GM10847 (cell line): Measurements from ENCODE around the gene CD59.

ENCODE experiments used
- POLR2A ChIP-seq: IDR thresholded peaks from 2 replicates; pipeline ENCODE4 v1.6.1; 2011; ENCODE audit not compliant: insufficient read length; ENCODE audit errors: extremely low read depth

The CD59 gene

DNA sequence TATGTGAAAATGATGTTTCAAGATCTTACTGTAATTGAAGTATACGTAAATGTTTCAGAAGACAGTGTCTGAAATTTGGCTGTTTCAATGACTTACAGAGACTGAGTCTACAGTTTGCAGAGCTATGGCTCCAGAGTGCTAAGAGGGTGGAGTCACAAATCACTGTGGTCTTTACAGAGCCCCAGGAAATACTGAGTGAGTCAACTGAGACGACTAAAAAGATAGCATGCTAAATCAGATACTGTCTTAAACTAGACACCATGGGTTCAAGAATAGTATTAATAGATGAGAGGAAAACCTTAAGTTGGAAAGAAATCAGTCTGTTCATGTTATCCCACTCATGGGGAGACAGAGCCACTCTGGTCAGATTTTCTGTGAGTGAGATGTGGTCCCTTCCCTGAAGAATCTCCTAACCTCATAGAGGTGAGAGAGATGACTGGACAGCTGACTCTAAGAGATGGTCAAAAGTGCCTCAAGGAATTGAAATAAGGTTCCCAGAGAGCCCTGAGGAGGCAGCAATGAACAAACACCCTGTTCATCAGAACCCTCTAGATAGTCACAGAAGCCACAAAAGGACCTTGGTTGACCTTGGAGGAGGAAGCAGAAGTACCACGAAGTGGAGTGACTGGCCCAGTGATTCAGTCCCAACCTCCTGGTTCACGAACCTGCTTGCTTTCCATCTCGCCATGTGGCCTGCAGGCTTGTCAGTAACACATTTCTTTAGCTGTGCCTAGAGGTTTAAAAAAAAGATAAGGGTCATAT lies 65.8 kb downstream of the CD59 start:
- no peak for TF ChIP-seq POLR2A

DNA sequence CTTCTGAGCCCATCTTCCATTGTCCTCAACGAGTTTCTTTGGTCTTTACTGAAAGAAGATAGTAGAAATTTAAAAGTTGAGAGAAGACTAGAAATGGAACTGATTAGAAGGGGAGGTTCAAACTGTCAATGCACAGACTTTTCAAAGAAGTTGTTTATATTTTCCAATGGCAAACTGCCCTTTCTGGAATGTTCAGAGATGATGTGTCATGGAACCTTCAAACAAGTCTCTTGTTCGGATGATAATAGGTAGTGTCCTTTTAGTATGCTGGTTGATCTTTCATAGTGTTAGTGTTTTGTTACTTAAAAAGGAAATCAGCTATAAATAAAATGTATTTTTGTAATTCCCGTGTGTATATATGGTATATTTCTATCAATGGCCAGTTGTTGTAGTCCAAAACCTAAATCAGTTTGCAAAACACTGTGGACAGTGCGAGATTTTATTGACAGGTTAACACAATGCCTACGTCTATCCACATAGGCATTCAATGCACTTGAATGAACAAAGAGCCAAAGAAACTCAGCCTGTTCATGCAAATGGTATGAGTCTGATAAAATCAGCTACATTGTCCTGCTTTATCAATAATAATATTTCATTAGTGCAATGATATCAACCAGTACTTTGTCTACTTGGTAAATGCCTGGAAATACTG lies 66.5 kb downstream of the CD59 start:
- TF ChIP-seq POLR2A: no peak

DNA sequence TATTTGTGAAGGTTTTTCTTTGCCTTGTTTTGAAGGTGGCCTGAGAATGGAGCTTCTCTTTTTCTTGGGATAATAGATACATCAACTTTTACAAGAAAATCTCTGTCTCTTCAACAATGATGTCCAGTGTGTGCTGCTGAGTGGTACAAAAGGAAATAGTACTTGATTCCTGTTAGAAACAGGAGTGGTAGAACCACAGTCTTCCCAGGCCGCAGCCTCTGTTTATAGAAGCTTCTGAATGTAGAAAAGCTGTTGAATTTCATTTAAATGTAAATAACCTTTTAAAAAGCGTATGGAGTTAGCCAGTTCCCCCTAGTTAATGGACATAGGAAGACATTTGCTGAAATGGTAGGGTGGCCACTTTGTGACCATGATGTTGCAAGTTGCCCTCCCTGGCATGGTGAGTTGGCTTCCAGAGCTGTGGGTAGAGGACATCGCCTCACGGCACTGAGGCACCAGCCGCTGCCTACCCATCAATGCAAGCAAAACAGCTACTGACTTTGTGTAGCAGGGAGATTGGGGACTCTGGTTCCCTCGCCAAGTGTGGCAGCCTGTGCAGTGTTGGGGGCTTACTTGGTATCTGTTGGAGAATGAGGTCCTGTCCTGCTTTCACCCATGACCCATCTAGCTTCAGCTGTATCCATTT lies 67.1 kb downstream of the CD59 start:
- TF ChIP-seq POLR2A: no peak

DNA sequence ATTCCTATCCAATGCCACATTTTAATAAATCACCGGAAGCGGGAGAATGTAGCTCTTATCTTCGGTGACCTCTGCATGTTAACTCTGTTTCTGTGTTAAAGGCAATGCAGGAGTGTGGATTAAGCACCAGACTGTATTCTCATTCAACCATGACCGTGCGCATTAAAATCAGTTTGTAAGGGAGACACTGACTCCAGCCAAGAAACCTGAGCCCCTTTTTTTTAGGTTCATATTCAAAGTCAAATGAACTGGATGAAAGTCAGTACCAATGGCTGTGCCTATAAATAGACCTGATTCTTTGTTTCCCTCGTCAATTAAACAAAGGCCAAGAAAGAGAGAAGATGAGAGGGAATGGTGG lies 67.8 kb downstream of the CD59 start:
- no peak for TF ChIP-seq POLR2A

DNA sequence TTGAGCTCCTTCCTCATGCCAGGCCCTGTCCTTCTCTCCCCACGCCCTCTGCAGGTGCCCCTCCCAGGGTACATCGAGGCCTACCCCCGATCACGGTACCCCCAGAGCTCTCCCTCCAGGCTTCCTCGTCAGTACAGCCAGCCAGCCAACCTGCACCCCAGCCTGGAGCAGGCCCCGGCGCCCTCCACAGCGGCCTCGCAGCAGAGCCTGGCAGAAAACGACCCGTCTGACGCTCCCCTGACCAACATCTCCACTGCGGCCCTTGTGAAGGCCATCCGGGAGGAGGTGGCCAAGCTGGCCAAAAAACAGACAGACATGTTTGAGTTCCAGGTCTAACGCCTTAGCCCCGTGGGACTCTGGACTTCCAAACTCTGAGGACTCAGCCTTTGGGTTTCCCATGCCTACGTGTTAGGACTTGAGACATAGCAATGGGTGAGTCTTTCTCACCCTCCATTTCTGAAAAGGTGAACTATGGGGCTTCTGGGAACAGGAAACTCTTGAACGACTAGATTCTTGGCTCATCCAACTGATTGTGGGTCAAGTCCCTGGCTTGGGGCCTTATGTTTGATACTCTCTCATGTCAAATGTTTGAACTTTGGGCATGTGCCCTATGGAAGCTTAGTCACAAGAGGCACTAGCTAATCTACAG lies 68.3 kb downstream of the CD59 start:
- TF ChIP-seq POLR2A: no peak

DNA sequence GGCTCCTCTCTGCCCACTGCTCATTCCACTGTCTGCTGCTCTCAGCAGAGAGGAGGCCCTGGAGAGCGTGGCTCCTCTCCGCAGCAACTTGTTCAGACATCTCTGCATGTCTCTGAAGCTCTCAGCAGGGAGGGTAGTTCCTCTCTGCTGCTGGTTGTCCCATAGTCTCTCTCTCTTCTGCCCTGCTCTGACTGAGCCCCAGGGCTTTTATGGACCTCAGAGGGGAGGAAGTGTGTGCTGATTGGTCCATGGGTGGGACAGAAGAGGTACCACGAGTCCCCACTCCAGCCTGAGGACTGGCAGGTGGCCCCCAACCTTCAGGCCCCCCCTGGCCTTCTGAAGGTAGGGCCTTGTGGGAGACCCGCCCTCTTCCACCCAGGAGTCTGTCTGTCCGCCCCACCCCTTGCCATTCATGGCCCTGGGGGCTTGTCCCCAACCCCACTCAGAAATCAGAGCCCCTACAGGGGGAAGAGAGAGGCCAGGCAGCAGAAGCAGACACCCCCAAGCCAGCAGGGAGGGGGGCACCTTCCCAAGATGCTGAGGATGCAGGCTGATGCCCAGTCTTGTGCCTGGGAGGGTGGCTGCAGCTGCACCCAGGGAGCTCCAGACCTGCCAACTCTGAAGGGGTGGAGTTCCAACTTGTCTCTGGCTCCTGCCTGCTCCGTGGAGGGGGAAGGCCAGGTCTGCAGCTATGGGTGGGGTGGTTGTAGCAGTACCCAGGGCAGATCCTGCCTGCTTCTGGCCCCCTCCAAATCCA lies 70.7 kb downstream of the CD59 start:
- TF ChIP-seq POLR2A: no peak

DNA sequence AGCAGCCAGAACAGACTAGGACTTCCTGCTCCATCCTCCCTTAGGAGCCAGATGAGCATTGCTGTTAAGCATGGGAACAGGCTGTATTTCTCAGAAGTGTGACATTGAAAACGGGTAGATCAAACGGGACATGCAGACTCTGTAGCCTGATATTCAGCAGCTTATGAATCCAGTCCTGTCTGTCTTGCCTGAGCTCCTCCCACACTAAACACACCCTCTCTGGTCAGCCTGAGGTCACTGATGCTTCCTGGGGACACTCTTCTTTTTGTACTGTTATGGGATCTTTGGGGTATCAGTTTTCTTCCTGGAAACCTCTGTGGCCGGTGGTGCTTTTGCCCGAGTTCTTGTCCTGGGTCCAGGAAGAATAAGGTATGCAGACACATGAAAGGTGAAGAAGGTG lies 71.4 kb downstream of the CD59 start:
- TF ChIP-seq POLR2A: no peak

DNA sequence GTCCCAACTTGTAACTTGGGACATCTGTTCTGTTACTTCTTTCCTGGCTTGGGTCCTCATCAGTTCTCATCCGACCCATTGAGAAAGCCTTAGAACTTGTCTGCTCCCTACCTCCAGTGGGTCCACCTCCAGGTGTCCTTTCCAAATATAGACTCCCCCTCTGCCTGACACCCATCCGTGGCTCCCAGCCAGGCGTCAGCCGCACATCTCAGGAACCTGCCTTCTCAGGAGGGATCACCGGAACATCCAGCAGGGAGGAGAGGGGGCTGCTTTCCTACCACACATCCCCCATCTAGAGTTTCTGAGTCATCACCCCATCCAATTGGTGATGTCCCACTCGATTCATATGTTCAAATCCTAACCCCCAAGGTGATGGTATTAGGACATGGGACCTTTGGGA lies 72.1 kb downstream of the CD59 start:
- TF ChIP-seq POLR2A: no peak

DNA sequence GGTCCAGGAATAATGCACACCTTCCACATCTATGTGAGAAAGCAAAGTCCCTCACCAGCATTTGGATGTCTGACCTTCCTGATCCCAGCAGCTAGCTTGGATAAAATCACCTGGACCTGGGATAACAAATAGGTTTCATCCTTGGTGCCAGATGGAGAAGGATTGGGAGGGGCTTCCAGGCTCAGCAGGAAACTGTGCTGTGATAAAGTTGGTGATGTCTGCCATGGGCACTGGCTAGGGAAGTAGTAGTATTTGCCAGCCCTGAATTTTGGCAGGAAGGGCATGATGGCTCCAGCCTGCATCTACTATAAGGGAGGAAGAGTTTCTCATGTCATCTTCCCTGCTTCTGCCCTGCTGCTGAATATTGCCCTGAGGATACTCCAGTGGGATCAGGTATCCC lies 73.1 kb downstream of the CD59 start:
- TF ChIP-seq POLR2A: no peak

DNA sequence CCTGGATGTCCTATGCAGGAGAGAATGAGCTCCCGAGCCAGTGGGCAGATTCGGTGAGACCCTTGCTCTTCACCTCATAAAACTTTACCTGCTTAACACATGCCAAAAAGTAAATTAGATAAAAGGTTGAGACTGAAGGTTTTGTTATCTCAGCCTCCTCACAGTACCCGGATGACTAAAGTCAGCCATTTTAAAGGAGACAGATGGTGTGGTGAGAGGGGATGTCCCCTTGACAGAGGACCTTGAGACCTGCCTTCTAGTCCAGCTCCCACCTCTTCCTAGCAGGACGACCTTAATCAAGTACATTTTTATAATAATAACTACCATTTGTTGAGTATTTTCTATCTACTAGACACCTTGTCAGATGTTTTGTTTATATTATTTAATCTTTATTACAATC lies 75.3 kb downstream of the CD59 start:
- TF ChIP-seq POLR2A: no peak

DNA sequence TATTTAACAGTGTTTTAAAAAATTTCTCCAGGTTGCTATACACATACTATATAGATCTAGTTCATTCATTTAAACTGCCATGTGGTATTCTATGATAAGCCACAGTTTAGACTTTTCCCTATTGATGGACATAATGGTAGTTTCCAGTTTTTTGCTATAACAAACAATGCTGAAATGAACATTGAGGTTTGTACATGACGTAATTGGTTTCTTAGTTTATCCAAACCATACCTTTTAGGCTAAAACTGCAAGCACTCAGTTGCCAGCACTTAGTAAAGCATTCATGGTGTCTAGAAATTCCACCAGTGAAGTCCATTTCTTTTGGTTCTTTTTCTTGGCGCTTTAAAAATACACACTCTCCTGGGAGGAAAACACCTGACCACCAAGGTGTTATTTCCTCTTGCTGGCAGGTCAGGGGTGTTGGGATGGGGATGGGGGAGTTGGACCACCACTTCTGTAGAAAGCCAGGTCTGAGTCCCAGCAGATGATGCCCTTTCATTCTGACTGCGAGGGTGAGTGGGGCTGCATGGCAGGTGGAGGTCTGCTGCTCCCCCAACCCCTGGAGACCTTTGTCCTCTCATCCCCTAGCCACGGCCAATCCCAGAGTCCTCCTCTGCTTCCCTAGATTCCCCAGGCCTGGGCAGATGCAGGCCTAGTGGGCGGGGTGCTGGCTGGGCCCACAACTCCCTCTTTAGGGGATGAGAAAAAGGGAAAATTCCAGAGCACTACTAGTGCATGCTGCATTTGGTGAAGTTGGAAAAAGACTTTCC lies 76.7 kb downstream of the CD59 start:
- TF ChIP-seq POLR2A: no peak

DNA sequence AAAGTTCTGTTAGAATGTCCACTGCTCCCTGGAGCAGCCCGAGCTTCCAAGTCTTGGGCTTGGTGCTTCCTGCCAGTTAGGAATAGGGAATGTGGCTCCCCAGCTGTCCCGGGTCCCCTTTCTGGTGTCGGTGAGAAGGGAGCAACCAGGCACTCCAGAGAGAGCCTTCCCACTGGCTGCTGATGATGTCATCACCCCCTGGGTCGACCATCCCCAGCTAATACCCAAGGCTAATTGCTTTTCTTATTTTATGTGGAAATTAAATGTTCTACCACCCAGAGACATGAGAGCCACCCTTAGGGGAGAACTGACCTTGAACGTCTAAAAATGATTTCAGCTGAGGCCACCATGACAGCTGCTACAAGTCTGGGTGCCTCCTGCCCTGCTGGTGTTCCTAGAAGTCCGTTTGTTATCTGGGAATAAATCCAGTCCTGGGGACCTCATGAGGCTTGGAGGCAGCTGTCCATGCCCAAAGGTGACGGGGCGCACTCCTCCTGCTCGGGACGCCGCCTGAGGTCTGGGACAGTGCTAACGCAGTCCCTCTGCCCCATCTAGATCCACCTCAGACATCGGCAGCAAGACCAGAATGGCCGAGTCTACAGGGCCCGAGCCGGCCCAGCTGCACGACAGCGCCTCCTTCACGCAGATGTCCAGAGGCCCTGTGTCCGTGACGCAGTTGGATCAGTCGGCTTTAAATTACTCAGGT lies 77.9 kb downstream of the CD59 start:
- no peak for TF ChIP-seq POLR2A

DNA sequence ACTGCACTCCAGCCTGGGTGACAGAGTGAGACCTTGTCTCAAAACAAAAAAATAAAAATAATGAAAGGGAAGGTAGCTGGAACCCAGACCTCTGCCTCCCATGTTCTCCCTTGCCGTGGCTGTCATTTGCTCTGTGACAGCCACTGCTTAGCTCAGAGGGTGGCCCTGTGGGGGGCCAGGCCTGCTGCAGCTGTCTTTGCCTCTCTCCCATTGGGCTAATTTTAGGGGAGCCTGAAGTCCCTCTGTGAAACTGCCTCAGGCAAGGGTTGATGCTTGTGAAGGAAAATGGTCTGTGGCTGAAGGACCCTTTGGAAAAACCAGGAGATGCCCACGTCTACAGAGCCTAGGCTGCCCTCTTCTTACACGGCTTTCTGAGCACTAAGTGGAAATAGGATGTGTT lies 78.5 kb downstream of the CD59 start:
- no peak for TF ChIP-seq POLR2A

DNA sequence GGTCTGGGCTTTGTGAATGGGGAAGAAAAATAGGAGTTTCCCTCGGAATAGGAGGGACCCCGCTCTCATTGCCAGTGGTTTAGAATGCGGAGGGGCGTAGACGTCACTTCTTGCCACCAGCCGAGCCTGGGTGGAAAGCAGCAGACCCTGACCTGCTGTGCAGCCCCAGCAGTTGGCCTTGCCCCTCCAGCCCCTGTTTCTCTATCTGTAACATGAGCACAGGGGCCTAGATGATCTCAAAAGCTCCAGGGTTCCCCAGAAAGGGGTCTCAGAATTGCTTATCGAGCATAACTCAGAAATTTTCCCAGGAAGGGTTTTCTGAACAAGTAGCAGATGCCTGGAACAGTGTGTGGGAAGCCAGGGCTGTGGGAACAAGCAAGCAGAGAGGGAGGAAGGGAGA lies 79.5 kb downstream of the CD59 start:
- TF ChIP-seq POLR2A: no peak
